Measurements from ENCODE around the gene SPATA7.
"Not testable (repeated sequence)": the region's sequence is repeated elsewhere in the genome, so short reads cannot be mapped to it uniquely, and the experiment has no call there.

Gene SPATA7, protein sequence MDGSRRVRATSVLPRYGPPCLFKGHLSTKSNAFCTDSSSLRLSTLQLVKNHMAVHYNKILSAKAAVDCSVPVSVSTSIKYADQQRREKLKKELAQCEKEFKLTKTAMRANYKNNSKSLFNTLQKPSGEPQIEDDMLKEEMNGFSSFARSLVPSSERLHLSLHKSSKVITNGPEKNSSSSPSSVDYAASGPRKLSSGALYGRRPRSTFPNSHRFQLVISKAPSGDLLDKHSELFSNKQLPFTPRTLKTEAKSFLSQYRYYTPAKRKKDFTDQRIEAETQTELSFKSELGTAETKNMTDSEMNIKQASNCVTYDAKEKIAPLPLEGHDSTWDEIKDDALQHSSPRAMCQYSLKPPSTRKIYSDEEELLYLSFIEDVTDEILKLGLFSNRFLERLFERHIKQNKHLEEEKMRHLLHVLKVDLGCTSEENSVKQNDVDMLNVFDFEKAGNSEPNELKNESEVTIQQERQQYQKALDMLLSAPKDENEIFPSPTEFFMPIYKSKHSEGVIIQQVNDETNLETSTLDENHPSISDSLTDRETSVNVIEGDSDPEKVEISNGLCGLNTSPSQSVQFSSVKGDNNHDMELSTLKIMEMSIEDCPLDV

DNA sequence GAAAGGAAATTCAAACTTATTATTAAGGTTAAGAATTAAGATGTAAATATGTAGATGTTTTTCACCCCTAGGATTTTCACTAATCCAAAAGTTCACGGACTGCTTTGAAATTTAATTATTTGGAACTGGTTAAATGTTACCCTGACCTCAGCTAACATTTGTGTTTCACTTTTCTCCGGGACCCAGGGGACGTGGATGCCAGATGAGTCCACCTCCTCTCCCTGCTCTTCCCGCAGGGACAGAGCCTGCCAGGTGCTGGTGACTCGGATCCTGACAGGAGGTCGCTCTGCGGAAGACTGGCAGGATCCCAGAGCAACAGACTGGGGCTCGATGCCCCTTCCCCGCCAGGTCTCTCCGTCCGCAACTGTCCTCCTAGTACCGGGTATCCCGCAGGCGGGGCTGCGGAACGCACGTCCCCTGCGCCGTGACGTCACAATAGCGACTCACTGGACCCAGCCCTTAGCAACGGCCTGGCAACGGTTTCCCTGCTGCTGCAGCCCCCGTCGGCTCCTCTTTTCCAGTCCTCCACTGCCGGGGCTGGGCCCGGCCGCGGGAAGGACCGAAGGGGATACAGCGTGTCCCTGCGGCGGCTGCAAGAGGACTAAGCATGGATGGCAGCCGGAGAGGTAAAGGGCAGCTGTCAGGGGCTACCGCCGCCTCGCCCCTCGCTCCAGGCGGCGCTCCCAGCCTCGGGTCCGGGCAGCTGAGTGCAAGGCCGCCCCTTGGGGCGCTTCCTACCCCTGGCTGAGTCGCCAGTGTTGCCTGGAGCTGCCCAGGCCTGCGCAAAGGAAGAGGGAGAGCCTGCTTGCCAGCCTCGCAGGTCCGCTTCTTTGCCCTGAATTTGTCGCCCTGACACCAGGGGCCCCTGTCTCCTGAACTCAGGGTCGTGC lies at the start of gene SPATA7:
TSS of gene SPATA7 (plus strand) at position 446 of the 890 bp plus-strand sequence. CDS start at position 608, 162 bp downstream.
- peak; percentile 53 to 70 for DNase-seq (ENCODE audit: low read depth in 2 of 2, low spot score in 1 of 2)

DNA sequence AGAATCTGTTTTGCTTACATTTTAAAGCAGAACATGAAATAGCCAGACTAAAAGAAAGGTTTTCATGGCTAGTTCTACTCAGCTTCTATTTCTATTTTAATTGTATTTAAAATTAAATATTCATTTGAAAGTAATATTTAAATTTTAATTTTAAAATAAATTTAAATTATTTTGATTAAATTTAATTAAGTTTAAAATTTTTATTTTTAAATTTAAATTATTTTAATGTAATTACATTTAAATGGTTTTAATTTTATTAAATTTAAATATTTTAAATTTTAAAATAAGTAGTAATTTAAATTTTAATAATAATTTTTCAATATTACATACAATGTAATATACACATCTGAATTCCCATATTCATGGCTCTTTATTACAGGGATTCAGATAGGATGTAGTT lies 45.1 kb upstream of the SPATA7 start:
- no peak for DNase-seq (ENCODE audit: low read depth in 2 of 2, low spot score in 1 of 2)

DNA sequence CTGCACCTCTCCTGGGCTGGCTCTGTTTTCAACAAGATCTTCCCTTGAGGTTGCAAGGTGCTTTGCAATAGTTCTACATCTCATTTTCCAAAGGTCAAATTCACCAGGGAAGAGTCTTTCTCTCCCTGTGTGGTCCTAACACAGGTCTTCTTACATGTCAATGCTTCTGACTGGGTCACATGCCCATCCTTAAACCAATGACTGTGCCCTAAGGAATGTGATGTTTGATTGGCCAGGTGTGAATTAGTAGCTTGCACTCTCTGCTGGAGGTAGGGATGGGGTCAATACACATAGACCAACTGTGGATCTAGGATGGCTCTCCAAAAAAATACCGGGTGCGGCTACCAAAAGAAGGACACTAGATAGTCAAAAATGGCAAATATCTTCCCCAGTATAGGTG lies 42.5 kb upstream of the SPATA7 start:
- no peak for DNase-seq (ENCODE audit: low read depth in 2 of 2, low spot score in 1 of 2)

DNA sequence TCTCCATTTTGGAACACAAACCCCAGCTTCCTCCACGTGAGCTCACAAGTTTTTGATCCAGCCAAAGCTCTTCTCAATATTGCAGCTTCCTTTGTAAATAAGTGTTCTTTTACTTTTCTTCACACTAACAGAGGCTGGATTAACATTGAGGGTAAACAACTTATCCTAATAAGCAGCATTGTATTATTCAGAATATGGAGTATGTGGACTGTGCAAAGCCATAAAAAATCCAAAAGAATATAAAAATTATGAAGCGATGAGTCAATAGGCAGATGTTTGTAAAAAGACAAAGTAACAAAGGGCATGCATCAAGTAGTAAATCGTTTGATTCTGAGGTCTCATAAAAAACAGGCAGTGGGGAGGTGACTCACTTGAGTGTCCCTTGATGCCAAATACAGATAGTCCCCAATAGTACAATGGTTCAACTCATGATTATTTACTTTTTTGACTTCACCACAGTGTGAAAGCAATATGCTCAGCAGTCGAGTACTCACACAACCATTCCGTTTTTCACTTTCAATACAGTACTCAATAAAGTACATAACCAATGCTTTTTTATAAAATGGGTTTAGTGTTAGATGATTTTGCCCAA lies 39.3 kb upstream of the SPATA7 start:
- DNase-seq (ENCODE audit: low read depth in 2 of 2, low spot score in 1 of 2) = no peak

DNA sequence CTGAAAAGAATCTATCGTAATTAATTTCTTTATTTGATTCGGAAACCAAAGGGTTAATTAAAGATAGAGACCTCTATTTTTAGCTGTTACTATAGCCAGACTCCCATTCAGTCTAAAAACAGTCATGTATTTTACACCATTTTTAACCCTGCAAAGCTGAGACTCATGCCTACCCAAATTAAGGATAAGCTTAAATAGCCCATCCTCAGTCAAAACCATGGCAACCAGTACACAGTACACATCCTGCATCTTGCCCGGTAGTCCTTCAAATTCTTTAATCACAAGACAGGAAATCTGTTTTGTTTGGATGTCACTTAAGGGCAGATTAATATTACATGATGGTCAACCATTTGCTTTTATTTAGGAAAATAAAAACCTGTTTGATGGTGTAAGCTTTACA lies 36.9 kb upstream of the SPATA7 start:
- DNase-seq (ENCODE audit: low read depth in 2 of 2, low spot score in 1 of 2) = no peak

DNA sequence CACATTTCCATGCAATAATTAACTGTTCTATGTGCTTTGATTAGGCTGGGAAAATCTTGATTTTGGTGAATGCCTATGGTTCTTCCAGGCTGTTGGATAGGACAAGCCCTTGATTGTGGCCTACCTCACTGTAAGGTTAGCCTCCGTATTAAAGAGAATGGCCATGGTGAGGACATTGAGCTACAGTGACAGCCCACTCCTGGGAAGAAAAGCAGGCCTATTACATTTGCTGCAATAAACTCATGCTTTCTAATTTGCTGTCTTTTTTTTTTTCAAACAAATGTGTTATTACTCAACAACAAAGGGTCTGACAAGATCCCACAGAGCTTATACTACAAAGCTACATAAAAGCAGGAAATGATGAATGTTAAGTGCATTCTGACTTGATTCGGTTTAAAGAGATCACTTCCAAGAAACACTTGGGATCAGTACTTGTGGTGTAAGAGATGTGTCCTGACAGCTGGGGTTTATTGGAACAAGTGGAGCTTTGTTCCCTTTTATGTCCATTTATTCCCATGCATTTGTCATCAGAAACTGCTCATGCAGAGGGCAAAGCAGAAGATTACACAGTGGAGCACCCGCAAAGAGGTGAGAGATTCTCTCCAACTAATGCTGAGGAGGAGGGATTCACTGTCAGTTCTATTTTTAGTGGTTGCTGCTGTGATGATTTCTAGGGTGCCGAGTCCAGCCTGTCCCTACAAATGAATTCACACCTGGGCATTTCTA lies 33.3 kb upstream of the SPATA7 start:
- no peak for DNase-seq (ENCODE audit: low read depth in 2 of 2, low spot score in 1 of 2)

DNA sequence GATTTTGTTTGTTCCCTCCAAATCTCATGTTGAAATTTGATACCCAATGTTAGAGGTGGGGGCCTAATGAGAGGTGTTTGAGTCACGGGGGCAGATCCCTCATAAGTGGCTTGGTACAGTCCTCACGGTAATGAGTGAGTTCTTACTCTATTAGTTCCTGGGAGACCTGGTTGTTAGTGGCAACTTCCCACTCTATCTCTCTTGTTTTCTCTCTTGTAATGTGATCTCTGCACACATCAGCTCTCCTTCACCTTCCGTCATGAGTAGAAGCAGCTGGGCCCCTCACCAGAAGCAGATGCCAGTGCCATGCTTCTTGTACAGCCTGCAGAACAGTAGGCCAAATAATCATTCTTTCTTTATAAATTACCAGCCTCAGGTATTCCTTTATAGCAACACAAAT lies 32.8 kb upstream of the SPATA7 start:
- no peak for DNase-seq (ENCODE audit: low read depth in 2 of 2, low spot score in 1 of 2)

DNA sequence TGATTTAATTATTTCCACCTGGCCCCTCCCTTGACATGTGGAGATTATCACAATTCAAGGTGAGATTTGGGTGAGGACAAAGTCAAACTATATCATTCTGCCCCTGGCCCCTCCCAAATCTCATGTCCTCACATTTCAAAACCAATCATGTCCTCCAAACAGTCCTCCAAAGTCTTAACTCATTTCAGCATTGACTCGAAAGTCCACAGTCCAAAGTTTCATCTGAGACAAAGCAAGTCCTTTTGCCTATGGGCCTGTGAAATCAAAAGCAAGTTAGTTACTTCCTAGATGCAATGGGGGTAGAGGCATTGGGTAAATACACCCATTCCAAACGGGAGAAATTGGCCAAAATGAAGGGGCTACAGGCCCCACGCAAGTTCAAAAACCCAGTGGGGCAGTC lies 31.1 kb upstream of the SPATA7 start:
- DNase-seq (ENCODE audit: low read depth in 2 of 2, low spot score in 1 of 2) = no peak

DNA sequence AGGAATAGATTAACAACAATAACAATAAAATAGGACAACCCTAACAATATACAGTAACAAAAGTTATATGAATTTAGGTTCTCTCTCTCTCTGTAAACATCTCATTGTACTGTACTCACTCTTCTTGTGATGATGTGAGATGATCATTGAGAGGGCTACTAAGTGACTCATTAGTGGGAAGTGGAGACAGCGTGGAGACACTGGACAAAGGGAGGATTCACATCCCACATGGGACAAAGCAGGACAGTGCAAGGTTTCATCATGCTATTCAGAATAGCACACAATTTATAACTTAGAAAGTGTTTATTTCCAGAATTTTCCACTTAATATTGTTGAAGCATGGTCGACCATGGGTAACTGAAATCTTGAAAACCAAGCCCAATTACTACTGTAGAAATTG lies 26.0 kb upstream of the SPATA7 start:
- DNase-seq (ENCODE audit: low read depth in 2 of 2, low spot score in 1 of 2) = no peak

DNA sequence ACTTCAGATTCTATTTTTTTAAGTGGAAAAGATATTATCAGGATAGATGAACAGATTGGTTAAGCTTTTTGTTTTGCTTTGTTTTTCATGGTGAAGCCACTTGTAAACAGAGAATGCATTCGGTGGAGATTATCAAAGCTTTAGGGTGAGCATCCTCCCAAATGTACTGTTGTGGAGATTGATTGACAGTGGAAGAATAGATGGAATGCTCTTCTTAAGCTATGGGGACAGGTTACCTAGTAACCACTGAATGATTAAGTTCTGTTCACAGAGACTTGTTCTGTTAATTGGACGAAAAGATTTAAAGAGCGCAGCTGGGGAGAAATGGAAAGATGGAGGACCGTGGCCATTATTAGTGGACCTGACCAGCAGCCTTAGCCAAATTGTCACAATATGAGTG lies 21.8 kb upstream of the SPATA7 start:
- no peak for DNase-seq (ENCODE audit: low read depth in 2 of 2, low spot score in 1 of 2)

DNA sequence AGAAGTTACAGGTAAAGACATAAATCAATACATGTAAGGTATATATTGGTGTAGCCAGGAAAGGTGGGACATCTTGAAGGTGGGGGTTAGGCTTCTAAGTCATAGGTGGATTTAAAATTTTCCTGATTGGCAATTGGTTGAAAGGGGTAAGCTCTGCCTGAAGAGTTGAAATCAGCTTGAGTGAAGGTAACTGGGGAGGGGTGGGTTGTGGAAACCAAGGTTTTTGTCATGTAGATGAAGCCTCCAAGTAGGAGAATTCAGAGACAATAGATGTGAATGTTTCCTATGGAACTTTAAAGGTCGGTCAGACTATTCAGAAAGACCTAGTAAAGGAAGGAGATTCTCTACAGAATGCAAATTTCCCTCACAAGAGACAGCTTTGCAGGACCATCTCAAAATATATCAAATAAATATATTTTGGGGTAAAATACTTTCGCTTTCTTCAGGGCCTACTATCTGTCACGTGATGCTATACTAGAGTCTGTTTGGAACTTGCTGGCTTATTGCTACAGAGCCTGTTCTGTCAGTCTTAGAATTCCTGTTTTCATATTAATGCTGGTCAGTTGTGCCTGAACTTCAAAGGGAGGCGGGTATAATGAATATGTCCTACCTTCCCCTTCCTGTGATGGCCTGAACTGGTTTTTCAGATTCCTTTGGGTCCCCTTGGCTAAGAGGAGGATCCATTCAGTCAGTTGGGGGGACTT lies 20.6 kb upstream of the SPATA7 start:
- DNase-seq (ENCODE audit: low read depth in 2 of 2, low spot score in 1 of 2) = no peak

DNA sequence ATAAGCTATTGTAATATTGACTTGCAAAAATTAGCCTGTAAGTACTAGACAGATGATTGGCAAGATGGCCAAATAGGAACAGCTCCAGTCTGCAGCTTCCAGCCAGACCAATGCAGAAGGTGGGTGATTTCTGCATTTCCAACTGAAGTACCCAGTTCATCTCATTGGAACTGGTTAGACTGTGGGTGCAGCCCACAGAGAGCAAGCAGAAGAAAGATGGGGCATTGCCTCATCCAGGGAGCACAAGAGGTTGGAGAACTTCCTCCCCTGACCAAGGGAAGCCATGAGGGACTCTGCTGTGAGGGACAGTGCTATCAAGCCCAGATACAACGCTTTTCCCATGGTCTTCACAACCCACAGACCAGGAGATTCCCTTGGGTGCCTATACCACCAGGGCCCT lies 16.0 kb upstream of the SPATA7 start:
- no peak for DNase-seq (ENCODE audit: low read depth in 2 of 2, low spot score in 1 of 2)

DNA sequence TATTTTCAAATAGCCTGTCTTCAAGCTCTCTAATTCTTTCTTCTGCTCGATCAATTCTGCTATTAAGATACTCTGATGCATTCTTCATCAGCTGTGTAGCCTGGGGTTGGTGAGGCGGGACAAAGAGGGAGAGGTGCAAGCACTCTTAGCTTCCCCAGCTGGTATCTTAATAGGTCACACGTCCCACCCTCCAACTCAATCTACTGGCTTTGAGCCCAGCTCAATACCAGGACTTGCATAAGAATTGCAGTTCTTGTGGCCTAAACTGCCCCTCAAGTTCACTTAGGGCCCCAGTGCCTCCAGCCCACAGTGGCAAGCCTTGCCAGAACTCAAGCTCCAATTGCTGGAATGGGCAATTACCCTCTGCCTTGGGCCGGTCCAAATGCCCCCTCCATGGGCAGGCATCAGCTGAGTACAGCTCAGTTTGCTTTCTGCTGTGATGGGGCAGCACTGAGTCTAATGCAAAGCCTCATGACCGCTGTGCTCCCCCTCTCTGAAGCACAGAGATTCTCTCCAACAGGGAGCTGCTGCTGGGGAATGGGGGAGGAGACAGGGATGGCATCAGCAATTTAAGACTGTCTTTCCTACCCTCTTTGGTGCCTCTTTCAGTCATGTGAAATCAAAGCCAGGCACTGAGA lies 5.6 kb upstream of the SPATA7 start:
- DNase-seq (ENCODE audit: low read depth in 2 of 2, low spot score in 1 of 2) = no peak

DNA sequence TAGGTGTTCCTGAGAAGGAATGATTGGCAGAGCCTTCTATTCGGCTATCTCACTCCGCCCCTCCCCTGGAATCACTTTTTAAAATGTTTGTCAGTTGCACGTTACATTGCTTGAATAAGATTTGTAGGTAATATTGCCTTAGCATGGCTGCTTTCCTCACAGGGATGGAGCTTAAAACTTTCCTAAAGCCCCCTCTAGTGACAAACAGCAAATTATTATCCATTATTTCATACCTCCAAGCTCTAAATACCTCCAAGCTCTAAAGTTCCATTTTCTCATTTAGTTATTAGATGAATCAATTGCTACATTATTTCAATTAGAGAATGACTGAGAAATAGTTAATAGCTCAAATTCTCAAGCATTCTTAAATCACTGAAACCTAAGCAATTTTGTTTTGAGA lies 5.1 kb upstream of the SPATA7 start:
- DNase-seq (ENCODE audit: low read depth in 2 of 2, low spot score in 1 of 2) = no peak

DNA sequence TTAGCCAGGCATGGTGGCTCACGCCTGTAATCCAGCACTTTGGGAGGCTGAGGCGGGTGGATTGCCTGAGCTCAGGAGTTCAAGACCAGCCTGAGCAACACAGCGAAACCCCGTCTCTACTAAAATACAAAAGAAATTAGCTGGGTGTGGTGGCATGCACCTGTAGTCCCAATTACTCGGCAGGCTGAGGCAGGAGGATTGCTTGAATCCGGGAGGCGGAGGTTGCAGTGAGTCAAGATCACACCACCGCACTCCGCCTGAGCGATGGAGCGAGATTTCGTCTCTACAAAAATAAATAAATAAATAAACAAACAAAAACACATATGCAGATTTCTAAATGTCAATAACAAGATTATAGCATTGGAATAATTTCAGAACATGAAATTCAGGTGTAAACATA lies 3.8 kb upstream of the SPATA7 start:
- not testable (repeated sequence) for DNase-seq (ENCODE audit: low read depth in 2 of 2, low spot score in 1 of 2)

DNA sequence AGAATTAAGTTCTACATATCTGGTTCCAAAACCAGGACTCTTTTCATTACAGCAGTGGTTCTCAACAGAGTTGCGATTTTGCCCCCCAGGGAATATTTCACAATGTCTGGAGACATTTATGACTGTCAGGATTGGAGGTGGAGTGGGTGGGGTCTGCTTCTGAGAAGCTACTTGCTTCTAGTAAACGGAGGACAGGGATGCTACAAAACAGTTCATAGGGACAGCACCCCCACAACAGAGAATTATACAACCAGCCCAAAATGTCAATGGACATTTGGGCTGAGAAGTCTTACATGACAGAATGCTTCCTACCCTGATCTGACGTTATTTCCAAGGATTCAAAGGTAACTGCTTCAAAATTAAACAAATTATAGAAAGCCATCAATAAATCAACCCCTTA lies 739 bp upstream of the SPATA7 start:
- no peak for DNase-seq (ENCODE audit: low read depth in 2 of 2, low spot score in 1 of 2)

DNA sequence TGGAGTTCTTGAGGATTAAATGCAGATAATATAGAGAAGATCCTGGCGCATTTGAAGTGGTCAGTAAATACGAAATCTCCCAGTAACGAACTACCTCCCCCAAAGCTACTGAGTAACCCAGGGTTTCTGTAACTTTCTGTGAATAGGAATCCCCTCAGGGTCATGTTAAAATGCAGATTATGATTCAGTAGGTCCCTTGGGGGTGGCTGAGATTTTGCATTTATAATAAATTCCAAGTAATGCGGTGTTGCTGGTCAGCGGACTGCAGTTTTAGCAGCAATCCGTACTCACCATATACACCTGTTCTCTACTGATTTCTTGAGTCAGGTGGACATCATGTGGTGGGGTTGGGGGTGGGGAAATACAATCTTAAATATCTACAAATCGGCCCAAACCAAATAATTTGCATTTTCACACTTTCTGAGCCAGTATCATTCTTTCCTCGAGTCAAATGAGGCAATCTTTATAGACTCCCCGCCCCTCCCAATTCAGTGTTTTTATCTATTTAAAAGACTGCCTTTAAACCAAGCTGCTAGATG lies 868 bp downstream of the SPATA7 start:
- no peak for DNase-seq (ENCODE audit: low read depth in 2 of 2, low spot score in 1 of 2)

DNA sequence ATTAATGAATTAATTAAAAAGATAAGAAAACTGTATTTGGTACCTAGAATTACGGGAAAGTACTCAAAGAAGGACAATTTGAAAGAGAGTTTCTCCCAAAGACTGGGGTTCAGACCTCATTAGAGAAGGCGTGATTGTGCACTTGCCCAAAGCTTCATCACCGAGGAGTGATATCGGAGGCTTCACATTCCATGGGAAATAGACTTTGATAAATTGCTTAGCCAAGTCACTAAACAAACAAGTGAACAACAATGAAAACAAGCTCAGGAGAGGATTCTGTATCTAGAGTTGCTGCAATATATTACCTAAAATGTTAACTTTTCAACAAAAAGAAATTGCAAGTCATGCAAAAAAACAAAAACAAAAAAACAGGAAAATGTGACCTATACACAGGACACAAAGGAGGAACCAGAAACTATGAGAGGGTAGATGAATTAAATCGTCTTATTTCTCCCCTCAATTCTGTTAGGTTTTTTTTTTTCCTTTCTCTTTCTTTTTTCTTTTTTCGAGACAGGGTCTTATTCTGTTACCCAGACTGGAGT lies 3.4 kb downstream of the SPATA7 start:
- no peak for DNase-seq (ENCODE audit: low read depth in 2 of 2, low spot score in 1 of 2)

DNA sequence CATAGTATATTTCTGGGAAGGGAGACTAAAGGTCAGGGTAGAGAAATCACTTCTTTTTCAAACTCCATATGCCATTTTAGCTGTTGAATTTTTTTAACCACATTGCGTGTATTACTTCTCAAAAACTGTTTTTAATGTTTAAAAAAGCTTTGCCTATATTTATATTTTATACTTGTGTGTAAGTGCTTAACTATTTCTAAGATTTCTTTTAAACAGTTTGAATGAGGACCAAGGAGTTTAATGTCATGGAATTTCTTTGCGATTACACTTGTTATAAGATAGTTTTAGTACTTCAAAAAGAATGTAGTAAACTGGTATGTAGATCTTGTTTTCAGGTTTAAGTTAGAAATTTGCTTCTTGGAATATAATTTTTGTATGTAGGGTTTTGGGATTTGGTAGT lies 7.2 kb downstream of the SPATA7 start:
- no peak for DNase-seq (ENCODE audit: low read depth in 2 of 2, low spot score in 1 of 2)

All from stimulated activated CD8-positive, alpha-beta memory T cell treated with anti-CD3 and anti-CD28 coated beads, Interleukin-4, amount 100 ng/mL, for 4 hours (primary cell).